Measurements from ENCODE around the gene TRIM17. TPM values are rescaled to one million over a fixed set of nuclear protein-coding genes. Genes with fewer than 3 reads are reported as not detected.
A peak's percentile ranks its signal among the peaks of the same experiment; 100 is the strongest.

TRIM17 gene
- total and polyA plus RNA-seq, 7 donors, result 0.44 to 0.95 TPM; not detected in 5

DNA sequence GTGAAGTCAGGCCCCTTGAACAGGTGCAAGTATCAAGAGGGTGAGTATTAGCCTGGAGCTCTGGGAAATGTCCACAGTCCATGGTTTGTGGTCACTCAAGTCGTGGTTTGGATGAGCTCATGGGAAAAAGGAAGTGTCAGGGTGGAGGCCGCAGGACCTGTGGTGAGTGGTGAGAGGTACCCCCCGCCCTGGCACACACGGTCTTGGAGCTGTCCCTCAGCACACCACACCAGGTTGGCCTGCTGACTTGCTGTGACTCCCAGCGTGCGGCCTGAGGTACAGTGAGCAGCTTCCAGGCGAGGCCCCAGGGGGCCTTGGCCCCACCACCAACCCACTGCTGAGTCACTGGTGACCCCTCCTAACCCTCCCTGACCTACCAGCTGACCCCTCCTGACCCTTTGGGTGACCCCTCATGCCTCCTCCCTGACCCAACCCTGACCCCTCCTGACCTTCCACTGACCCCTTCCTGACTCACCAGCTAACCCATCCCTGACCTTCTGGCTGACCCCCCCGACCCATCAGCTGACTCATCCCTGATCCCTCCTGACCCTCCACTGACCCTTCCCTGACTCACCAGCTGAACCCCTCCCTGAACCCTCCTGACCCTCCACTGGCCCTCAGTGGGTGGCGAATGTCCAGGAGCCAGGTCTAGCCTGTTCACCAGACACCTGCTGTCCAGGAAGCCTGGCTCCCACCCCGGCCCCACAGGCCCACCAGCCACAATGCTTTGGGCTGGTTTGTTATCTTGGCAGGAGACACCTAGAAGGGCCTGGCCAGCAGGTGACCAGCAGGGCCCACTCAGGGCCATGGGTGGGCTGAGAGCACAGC lies 35.7 kb upstream of the TRIM17 start:
- DNase-seq, result peak; percentile 57
- no peak overlapping the region for H3K27ac ChIP-seq
- H3K4me3 ChIP-seq, result no peak overlapping the region
- no peaks in the 10 kb centered on the region for H3K36me3 ChIP-seq
- TF ChIP-seq EP300 (IDR thresholded peaks at IDR 0.05) (no peak), POLR2AphosphoS5 (IDR thresholded peaks at IDR 0.05) (no peak), POLR2A (IDR thresholded peaks at IDR 0.05) (no peak)
- TF ChIP-seq, protein P1, sequence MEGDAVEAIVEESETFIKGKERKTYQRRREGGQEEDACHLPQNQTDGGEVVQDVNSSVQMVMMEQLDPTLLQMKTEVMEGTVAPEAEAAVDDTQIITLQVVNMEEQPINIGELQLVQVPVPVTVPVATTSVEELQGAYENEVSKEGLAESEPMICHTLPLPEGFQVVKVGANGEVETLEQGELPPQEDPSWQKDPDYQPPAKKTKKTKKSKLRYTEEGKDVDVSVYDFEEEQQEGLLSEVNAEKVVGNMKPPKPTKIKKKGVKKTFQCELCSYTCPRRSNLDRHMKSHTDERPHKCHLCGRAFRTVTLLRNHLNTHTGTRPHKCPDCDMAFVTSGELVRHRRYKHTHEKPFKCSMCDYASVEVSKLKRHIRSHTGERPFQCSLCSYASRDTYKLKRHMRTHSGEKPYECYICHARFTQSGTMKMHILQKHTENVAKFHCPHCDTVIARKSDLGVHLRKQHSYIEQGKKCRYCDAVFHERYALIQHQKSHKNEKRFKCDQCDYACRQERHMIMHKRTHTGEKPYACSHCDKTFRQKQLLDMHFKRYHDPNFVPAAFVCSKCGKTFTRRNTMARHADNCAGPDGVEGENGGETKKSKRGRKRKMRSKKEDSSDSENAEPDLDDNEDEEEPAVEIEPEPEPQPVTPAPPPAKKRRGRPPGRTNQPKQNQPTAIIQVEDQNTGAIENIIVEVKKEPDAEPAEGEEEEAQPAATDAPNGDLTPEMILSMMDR (IDR thresholded peaks at IDR 0.05), result no peak
- H3K4me1 ChIP-seq, result peaks cover 0 to 11% (median 6%) of the 10 kb centered on the region in 4 donors
- H3K27me3 ChIP-seq, result peaks cover 0 to 22% (median 5%) of the 10 kb centered on the region in 3 donors
- no peaks in the 10 kb centered on the region for H3K9me3 ChIP-seq
- 85 to 91% methylated on average over 10 of the region's 10 CpGs for WGBS, 2 donors
- intact Hi-C loops (cut with DNase I), result no loop called here

DNA sequence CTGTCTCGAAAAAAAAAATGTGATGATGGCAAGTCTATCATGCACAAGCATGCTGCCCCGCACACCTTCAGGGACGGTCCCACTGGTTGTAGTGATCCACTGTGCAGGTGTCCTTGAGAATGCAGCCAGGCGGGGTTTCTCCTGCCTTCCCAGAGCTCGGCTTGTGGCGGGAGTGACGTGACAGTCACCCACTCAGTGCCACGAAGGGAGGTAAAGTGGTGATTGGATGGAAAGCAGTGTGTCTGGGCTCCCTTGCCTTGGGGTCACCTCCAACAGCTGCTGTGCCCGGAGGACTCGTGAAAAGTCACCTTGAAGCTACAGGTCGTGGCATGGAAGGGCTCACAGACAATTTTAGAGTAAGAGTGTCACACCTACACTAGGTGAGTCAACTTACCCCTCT lies 33.5 kb upstream of the TRIM17 start:
- Histone ChIP-seq H3K27ac (no peak overlapping the region), H3K4me3 (no peak overlapping the region), H3K9me3 (no peaks in the 10 kb centered on the region), H3K27me3 (peaks cover 9 to 25% (median 16%) of the 10 kb centered on the region in 3 donors), H3K4me1 (peaks cover 0 to 13% (median 11%) of the 10 kb centered on the region in 4 donors), H3K36me3 (no peaks in the 10 kb centered on the region)
- intact Hi-C loops (cut with DNase I), result no loop called here
- WGBS, 2 donors, result 89 to 93% methylated on average over 11 of the region's 11 CpGs
- TF ChIP-seq, protein P1 (IDR thresholded peaks at IDR 0.05), result no peak
- no peak for TF ChIP-seq POLR2A (IDR thresholded peaks at IDR 0.05)
- no peak for TF ChIP-seq POLR2AphosphoS5 (IDR thresholded peaks at IDR 0.05)
- no peak for TF ChIP-seq EP300 (IDR thresholded peaks at IDR 0.05)
- DNase-seq, result peak; percentile 49

DNA sequence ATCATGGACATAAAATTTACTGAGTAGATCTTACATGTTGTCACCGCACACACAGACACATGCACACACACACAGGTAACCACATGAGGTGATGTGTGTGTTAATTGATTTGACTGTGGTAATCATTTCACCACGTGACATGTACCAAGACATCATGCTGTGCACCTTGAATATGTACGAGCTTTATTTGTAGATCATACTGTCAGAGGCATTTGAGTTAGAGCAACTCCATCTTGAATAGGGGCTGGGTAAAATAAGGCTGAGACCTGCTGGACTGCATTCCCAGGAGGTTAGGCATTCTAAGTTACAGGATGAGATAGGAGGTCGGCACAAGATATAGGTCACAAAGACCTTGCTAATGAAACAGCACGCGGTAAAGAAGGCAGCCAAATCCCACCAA lies 31.7 kb upstream of the TRIM17 start:
- Histone ChIP-seq H3K27ac (no peak overlapping the region), H3K4me3 (no peak overlapping the region), H3K36me3 (no peaks in the 10 kb centered on the region), H3K9me3 (no peaks in the 10 kb centered on the region), H3K4me1 (peaks cover 0 to 13% (median 11%) of the 10 kb centered on the region in 4 donors), H3K27me3 (peaks cover 15 to 43% (median 28%) of the 10 kb centered on the region in 3 donors)
- WGBS, 2 donors, result 86 to 88% methylated on average over 6 of the region's 6 CpGs
- intact Hi-C loops (cut with DNase I), result no loop called here
- no peak for TF ChIP-seq POLR2AphosphoS5 (IDR thresholded peaks at IDR 0.05)
- no peak for TF ChIP-seq EP300 (IDR thresholded peaks at IDR 0.05)
- DNase-seq, result peak; percentile 1

DNA sequence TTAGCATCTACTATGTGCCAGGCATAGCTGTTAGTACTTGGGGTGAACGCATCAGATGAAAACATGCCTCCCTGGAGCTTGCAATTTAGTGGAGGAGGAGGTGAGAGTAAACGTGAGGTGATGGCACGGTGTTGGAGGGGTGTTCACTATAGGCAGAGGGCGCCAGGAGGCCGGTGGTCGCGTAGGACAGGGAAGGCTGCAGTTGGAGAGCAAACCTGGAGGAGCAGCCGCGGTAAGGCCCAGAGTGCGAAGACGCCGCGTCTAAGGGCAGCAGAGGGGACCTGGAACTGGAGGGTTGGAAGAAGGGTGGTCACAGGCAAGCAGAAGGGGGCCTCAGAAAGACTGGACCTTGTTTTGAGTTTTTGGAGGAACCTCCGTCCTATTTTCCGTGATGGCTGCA lies 30.2 kb upstream of the TRIM17 start:
- no peak for DNase-seq
- no peaks in the 10 kb centered on the region for H3K36me3 ChIP-seq
- peaks cover 0 to 13% (median 11%) of the 10 kb centered on the region in 4 donors for H3K4me1 ChIP-seq
- H3K27ac ChIP-seq, result no peak overlapping the region
- intact Hi-C loops (cut with DNase I), result no loop called here
- TF ChIP-seq EP300 (IDR thresholded peaks at IDR 0.05) (no peak), POLR2AphosphoS5 (IDR thresholded peaks at IDR 0.05) (no peak), POLR2A (IDR thresholded peaks at IDR 0.05) (no peak)
- TF ChIP-seq, protein P1 (IDR thresholded peaks at IDR 0.05), result no peak
- WGBS, 2 donors, result 50 to 60% methylated on average over 15 of the region's 15 CpGs
- peaks cover 15 to 56% (median 33%) of the 10 kb centered on the region in 3 donors for H3K27me3 ChIP-seq
- H3K9me3 ChIP-seq, result no peaks in the 10 kb centered on the region
- H3K4me3 ChIP-seq, result no peak overlapping the region

DNA sequence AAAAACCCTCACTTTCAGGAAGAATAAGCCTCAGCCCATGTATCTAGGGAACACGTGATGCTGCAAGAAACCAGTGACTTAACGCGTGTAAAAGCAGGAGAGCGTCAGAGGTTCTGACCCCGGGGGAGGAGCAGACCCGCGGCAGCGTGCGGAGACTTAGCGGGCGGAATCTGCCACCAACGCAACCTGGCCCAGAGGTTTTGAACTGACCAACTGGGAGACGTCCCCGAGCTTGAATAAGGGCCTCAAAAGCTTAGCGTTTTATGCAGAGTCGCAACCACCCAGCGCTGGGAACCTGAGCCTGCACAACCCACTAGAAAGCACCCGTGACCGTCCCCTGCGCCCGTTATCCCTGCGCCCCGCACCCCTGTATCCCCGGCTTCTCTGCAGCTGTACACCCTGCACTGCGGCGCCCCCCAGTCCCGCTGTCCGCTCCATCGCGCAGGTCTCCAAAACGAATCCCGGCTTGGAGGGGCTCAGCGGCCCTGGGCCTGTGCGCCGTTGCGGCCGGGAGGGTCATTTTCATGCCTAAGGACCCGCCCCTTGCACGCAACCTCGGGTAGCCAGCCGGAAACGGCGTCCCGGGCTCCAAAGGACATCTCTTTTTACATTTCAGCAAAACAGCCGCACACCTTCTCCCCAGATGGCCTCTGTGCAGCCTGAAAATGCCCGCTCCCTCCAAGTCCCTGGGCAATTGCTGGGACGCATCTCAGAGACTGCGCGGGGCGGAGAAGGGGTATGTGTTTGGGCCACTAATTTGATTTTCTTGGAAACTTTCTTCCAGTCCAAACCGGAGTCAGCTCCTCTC lies 29.4 kb upstream of the TRIM17 start:
- peaks cover 0 to 13% (median 11%) of the 10 kb centered on the region in 4 donors for H3K4me1 ChIP-seq
- peaks cover 18 to 63% (median 40%) of the 10 kb centered on the region in 3 donors for H3K27me3 ChIP-seq
- intact Hi-C loops (cut with DNase I), result no loop called here
- 5 to 9% methylated on average over 51 of the region's 51 CpGs for WGBS, 2 donors
- H3K36me3 ChIP-seq, result no peaks in the 10 kb centered on the region
- DNase-seq, result no peak
- peak overlapping the region in 1 of 4 donors; percentile 38 for H3K27ac ChIP-seq
- H3K9me3 ChIP-seq, result no peaks in the 10 kb centered on the region
- peak overlapping the region in 3 of 4 donors; percentile 5 to 47 (median 37) for H3K4me3 ChIP-seq
- TF ChIP-seq POLR2A (IDR thresholded peaks at IDR 0.05) (no peak), EP300 (IDR thresholded peaks at IDR 0.05) (no peak)
